ENCODE data around the gene BARHL1. TPM values are rescaled to one million over a fixed set of nuclear protein-coding genes. Genes with fewer than 3 reads are reported as not detected.

The BARHL1 gene
- total and polyA plus RNA-seq, 2 of the 13 experiments (the other 11 are each of a cell fraction or from before 2014, with no cell fraction given): not detected

GRCh38 chr9:132586830-132587591 lies 4.6 kb downstream of the BARHL1 start:
- no peaks in the 10 kb centered on the region for H3K36me3 ChIP-seq (replicated peaks in 1 of 2; ENCODE audit: control insufficient read depth in 1 of 2, insufficient read depth in 2 of 2, low read length in 2 of 2)
- WGBS (ENCODE audit: low lambda C conversion rate): 69% methylated on average over 37 of the region's 74 CpGs
- peaks cover 9% of the 10 kb centered on the region; the same call in 1 of the 2 replicates for H4K20me1 ChIP-seq (ENCODE audit: insufficient read depth, low read length)
- H3K4me2 ChIP-seq (ENCODE audit: low read depth, low read length): no peak overlapping the region
- no peak overlapping the region for H3K9ac ChIP-seq (ENCODE audit: insufficient read depth, low read depth, low read length)
- no peak for TF ChIP-seq ZBTB7B (CRISPR knock-in tag; IDR thresholded peaks at IDR 0.05)
- no peak for TF ChIP-seq NCOA5 (CRISPR knock-in tag; IDR thresholded peaks at IDR 0.05)
- no peak for TF ChIP-seq GLI4 (CRISPR knock-in tag; IDR thresholded peaks at IDR 0.05; ENCODE audit: borderline replicate concordance)
- no peak for TF ChIP-seq ZFP62 (CRISPR knock-in tag; IDR thresholded peaks at IDR 0.05)
- H2AFZ ChIP-seq (ENCODE audit: low read length): no peak overlapping the region
- DNase-seq (ENCODE audit: low spot score): no peak
- ATAC-seq: no peak
- intact Hi-C loops (cut with micrococcal nuclease; ENCODE audit: unreplicated experiment): no loop called here
- no peaks in the 10 kb centered on the region for H3K9me3 ChIP-seq (ENCODE audit: low read length)
- peaks cover 9 to 72% of the 10 kb centered on the region in 2 experiments for H3K27me3 ChIP-seq (ENCODE audit: control insufficient read depth in 1 of 2, insufficient read depth in 2 of 2, low read length in 2 of 2)
- CTCF ChIA-PET (ENCODE audit: low intra/inter-chr PET ratio, low total read pairs): no interaction called here
- no peak for FAIRE-seq
- no TSS peak for BruUV-seq (replicated peaks)
- no peaks in the 10 kb centered on the region for H3K79me2 ChIP-seq (ENCODE audit: insufficient read depth, low read length)
- H3K4me3 ChIP-seq (replicated peaks in 1 of 3; ENCODE audit: insufficient read depth in 1 of 3, low read depth in 2 of 3, low read length in 3 of 3): no peak overlapping the region
- in situ Hi-C loops (cut with HindIII; ENCODE audit: extremely low pct_ligation_motif_present, low pct_unique_long_range_greater_than_20kb): no loop called here
- POLR2A ChIA-PET: no interaction called here
- H3K4me1 ChIP-seq (ENCODE audit: insufficient read depth, low read length): no peaks in the 10 kb centered on the region
- H3K27ac ChIP-seq (ENCODE audit: extremely low read length, insufficient read depth, low read length): no peak overlapping the region

- H3K4me3 ChIP-seq (replicated peaks in 1 of 3; ENCODE audit: insufficient read depth in 1 of 3, low read depth in 2 of 3, low read length in 3 of 3): no peak overlapping the region
- H3K36me3 ChIP-seq (replicated peaks in 1 of 2; ENCODE audit: control insufficient read depth in 1 of 2, insufficient read depth in 2 of 2, low read length in 2 of 2): no peaks in the 10 kb centered on the region
- H3K79me2 ChIP-seq (ENCODE audit: insufficient read depth, low read length): no peaks in the 10 kb centered on the region
- H3K27me3 ChIP-seq (ENCODE audit: control insufficient read depth in 1 of 2, insufficient read depth in 2 of 2, low read length in 2 of 2): peaks cover 9 to 72% of the 10 kb centered on the region in 2 experiments
- no CpG with 5 or more reads among the region's 6 CpGs for WGBS (ENCODE audit: low lambda C conversion rate)
- intact Hi-C loops (cut with micrococcal nuclease; ENCODE audit: unreplicated experiment) (no loop called here), in situ Hi-C loops (cut with HindIII; ENCODE audit: extremely low pct_ligation_motif_present, low pct_unique_long_range_greater_than_20kb) (no loop called here)
- POLR2A ChIA-PET: interaction anchor here (0.5 kb wide), 1 partner anchor 52 kb away, joined by 3 read pairs; no protein-coding TSS in a partner anchor
- no peak for FAIRE-seq
- no peak overlapping the region for H3K9ac ChIP-seq (ENCODE audit: insufficient read depth, low read depth, low read length)
- no peaks in the 10 kb centered on the region for H3K4me1 ChIP-seq (ENCODE audit: insufficient read depth, low read length)
- no peak overlapping the region for H3K27ac ChIP-seq (ENCODE audit: extremely low read length, insufficient read depth, low read length)
- CTCF ChIA-PET (ENCODE audit: low intra/inter-chr PET ratio, low total read pairs): no interaction called here
- DNase-seq (ENCODE audit: low spot score): no peak
- peaks cover 5% of the 10 kb centered on the region; the same call in 1 of the 2 replicates for H4K20me1 ChIP-seq (ENCODE audit: insufficient read depth, low read length)
- no peak for ATAC-seq
- no peaks in the 10 kb centered on the region for H3K9me3 ChIP-seq (ENCODE audit: low read length)
- no peak overlapping the region for H3K4me2 ChIP-seq (ENCODE audit: low read depth, low read length)
- BruUV-seq (replicated peaks): no TSS peak
- H2AFZ ChIP-seq (ENCODE audit: low read length): no peak overlapping the region
- TF ChIP-seq BCLAF1 (IDR thresholded peaks at IDR 0.05) (no peak), RFX3 (CRISPR knock-in tag; IDR thresholded peaks at IDR 0.05) (no peak), ARID2 (CRISPR knock-in tag; IDR thresholded peaks at IDR 0.05; ENCODE audit: borderline replicate concordance) (no peak), ZNF563 (CRISPR knock-in tag; IDR thresholded peaks at IDR 0.05) (no peak), GFI1 (CRISPR knock-in tag; IDR thresholded peaks at IDR 0.05; ENCODE audit: borderline replicate concordance) (no peak), MNT (IDR thresholded peaks at IDR 0.05) (no peak), KDM5B (CRISPR knock-in tag; IDR thresholded peaks at IDR 0.05; ENCODE audit: borderline replicate concordance) (no peak), ZNF274 (CRISPR knock-in tag; IDR thresholded peaks at IDR 0.05) (no peak), KMT2B (CRISPR knock-in tag; IDR thresholded peaks at IDR 0.05) (no peak), PREB (CRISPR knock-in tag; IDR thresholded peaks at IDR 0.05) (no peak)
These were observed 5.2 kb downstream of the BARHL1 start for GRCh38 chr9:132587592-132587955.

All from HepG2 (cell line).